ENCODE measurements around the gene ARMC7.

- TF ChIP-seq, protein P1, sequence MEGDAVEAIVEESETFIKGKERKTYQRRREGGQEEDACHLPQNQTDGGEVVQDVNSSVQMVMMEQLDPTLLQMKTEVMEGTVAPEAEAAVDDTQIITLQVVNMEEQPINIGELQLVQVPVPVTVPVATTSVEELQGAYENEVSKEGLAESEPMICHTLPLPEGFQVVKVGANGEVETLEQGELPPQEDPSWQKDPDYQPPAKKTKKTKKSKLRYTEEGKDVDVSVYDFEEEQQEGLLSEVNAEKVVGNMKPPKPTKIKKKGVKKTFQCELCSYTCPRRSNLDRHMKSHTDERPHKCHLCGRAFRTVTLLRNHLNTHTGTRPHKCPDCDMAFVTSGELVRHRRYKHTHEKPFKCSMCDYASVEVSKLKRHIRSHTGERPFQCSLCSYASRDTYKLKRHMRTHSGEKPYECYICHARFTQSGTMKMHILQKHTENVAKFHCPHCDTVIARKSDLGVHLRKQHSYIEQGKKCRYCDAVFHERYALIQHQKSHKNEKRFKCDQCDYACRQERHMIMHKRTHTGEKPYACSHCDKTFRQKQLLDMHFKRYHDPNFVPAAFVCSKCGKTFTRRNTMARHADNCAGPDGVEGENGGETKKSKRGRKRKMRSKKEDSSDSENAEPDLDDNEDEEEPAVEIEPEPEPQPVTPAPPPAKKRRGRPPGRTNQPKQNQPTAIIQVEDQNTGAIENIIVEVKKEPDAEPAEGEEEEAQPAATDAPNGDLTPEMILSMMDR (IDR thresholded peaks at IDR 0.05; ENCODE audit: low read depth, low read length, poor library complexity, severe bottlenecking): no peak
- TF ChIP-seq EZH2phosphoT487 (IDR thresholded peaks at IDR 0.05; ENCODE audit: borderline replicate concordance, low read length): no peak
Observed at GRCh38 chr17:75138519-75138918, 28.8 kb downstream of the ARMC7 start.
